ENCODE measurements around the gene S100A7A. TPM values are rescaled to one million over a fixed set of nuclear protein-coding genes. Genes with fewer than 3 reads are reported as not detected.

The S100A7A gene
- total and polyA plus RNA-seq, 2 of the 4 experiments (the other 2 are of a cell fraction) = not detected

- no TSS peak for BruUV-seq (replicated peaks)
- Histone ChIP-seq H3K27me3 (ENCODE audit: control insufficient read depth, insufficient read depth, low read length) (0 out of 2 replicates have a peak, but pooled peaks cover 2% of the 10 kb centered on the region), H2BK15ac (ENCODE audit: low read depth, low read length) (no peak overlapping the region), H4K5ac (ENCODE audit: low read depth, low read length) (no peak overlapping the region), H3K9me1 (ENCODE audit: insufficient read depth, low read length) (no peaks in the 10 kb centered on the region), H2AK9ac (replicated peaks; ENCODE audit: low read depth, low read length, poor library complexity) (no peak overlapping the region), H3K4me2 (ENCODE audit: low read depth, low read length) (no peak overlapping the region), H2BK120ac (ENCODE audit: low read depth, low read length) (no peak overlapping the region), H3K9ac (ENCODE audit: low read depth, low read length) (no peak overlapping the region), H2BK20ac (ENCODE audit: low read depth, low read length) (no peak overlapping the region), H3K4me1 (ENCODE audit: control insufficient read depth, insufficient read depth, low read length) (no peaks in the 10 kb centered on the region), H2AFZ (replicated peaks; ENCODE audit: low read length, poor library complexity) (no peak overlapping the region), H3K18ac (ENCODE audit: low read depth, low read length) (no peak overlapping the region), H3K36me3 (ENCODE audit: control insufficient read depth, insufficient read depth, low read length) (no peaks in the 10 kb centered on the region), H4K20me1 (ENCODE audit: insufficient read depth, low read length) (no peaks in the 10 kb centered on the region), H3K23ac (ENCODE audit: low read depth, low read length) (no peak overlapping the region), H4K91ac (ENCODE audit: insufficient read depth, low read depth, low read length) (no peak overlapping the region), H3K14ac (replicated peaks; ENCODE audit: low read depth, low read length) (no peak overlapping the region), H3K4me3 (ENCODE audit: insufficient read depth, low read depth, low read length) (no peak overlapping the region), H3K79me1 (ENCODE audit: low read depth in 1 of 2, low read length in 2 of 2) (no peaks in the 10 kb centered on the region), H3K4ac (ENCODE audit: low read depth, low read length) (no peak overlapping the region), H4K8ac (ENCODE audit: low read depth in 2 of 2, low read length in 2 of 2) (no peak overlapping the region), H3K56ac (ENCODE audit: extremely low read depth, insufficient read depth, low read length) (no peak overlapping the region), H3K27ac (ENCODE audit: insufficient read depth, low read length) (no peak overlapping the region), H2AK5ac (ENCODE audit: low read depth, low read length) (no peak overlapping the region), H2BK5ac (ENCODE audit: low read depth, low read length, poor library complexity, severe bottlenecking) (no peak overlapping the region), H3K9me3 (ENCODE audit: control insufficient read depth, insufficient read depth, low read length) (no peaks in the 10 kb centered on the region)
- POLR2A ChIA-PET (ENCODE audit: unreplicated experiment) = no interaction called here
- ATAC-seq (ENCODE audit: low read depth) (no peak), DNase-seq (no peak)
- WGBS, 2 experiments (ENCODE audit: extremely low coverage in 2 of 2, insufficient read length in 1 of 2) = no CpG with 5 or more reads among the region's 1 CpG
- intact Hi-C loops (cut with micrococcal nuclease) (no loop called here), in situ Hi-C loops (cut with MboI; ENCODE audit: low sequenced_read_pairs) (no loop called here), dilution Hi-C loops (cut with HindIII; ENCODE audit: low sequenced_read_pairs, unreplicated experiment) (no loop called here)
- no peak for TF ChIP-seq FOS (IDR thresholded peaks at IDR 0.05; ENCODE audit: low read depth, low read length)
- TF ChIP-seq RFX5 (IDR thresholded peaks at IDR 0.05; ENCODE audit: low read depth, low read length) = no peak
- TF ChIP-seq USF2 (IDR thresholded peaks at IDR 0.05; ENCODE audit: low read depth, low read length) = no peak
- TF ChIP-seq RCOR1 (IDR thresholded peaks at IDR 0.05; ENCODE audit: insufficient replicate concordance, low read length) = no peak
- no peak for TF ChIP-seq SMC3 (IDR thresholded peaks at IDR 0.05; ENCODE audit: low read depth, low read length)
- TF ChIP-seq BHLHE40 (IDR thresholded peaks at IDR 0.05; ENCODE audit: low read depth, low read length) = no peak
- TF ChIP-seq NFE2L2 (IDR thresholded peaks at IDR 0.05; ENCODE audit: low read depth, low read length) = no peak
- no peak for TF ChIP-seq MAZ (IDR thresholded peaks at IDR 0.05; ENCODE audit: borderline replicate concordance, low read depth, low read length)
- no peak for TF ChIP-seq CHD1 (IDR thresholded peaks at IDR 0.05; ENCODE audit: low read depth, low read length)
- no peak for TF ChIP-seq MAFK (IDR thresholded peaks at IDR 0.05; ENCODE audit: low read depth, low read length)
- no peak for TF ChIP-seq MXI1 (IDR thresholded peaks at IDR 0.05; ENCODE audit: borderline replicate concordance, low read depth, low read length)
- TF ChIP-seq CEBPB (IDR thresholded peaks at IDR 0.05; ENCODE audit: low read depth, low read length) = no peak
- no peak for TF ChIP-seq RAD21 (IDR thresholded peaks at IDR 0.05; ENCODE audit: low read length)
- no peak for TF ChIP-seq POLR2A (IDR thresholded peaks at IDR 0.05; ENCODE audit: low read depth, low read length)
- TF ChIP-seq, protein P1, sequence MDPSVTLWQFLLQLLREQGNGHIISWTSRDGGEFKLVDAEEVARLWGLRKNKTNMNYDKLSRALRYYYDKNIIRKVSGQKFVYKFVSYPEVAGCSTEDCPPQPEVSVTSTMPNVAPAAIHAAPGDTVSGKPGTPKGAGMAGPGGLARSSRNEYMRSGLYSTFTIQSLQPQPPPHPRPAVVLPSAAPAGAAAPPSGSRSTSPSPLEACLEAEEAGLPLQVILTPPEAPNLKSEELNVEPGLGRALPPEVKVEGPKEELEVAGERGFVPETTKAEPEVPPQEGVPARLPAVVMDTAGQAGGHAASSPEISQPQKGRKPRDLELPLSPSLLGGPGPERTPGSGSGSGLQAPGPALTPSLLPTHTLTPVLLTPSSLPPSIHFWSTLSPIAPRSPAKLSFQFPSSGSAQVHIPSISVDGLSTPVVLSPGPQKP (IDR thresholded peaks at IDR 0.05; ENCODE audit: borderline replicate concordance, low read depth, low read length) = no peak
- TF ChIP-seq CTCF (conservative IDR thresholded peaks at IDR 0.05; ENCODE audit: low read depth, low read length) = no peak
- CTCF ChIA-PET = no interaction called here
These were observed 45.1 kb upstream of the S100A7A start for GRCh38 chr1:153371231-153371630.

All from IMR-90 (cell line).